Fibroblast of lung (primary cell): ENCODE data around the gene RUNX1.

Source experiments
- CTCF ChIP-seq, 2 donors: IDR thresholded peaks in 1 of 2; conservative IDR thresholded peaks in 1 of 2; 1 replicate in 1 of 2; 2 replicates in 1 of 2; pipeline ENCODE4 v1.5.1; 2011 to 2012; ENCODE audit warnings: low read length in 2 of 2, control low read depth in 1 of 2, inconsistent platforms in 1 of 2, low read depth in 1 of 2, mild to moderate bottlenecking in 1 of 2
- EZH2 ChIP-seq: IDR thresholded peaks from 2 replicates; pipeline ENCODE4 v1.5.1; 2012; ENCODE audit warnings: low read length, control low read depth, mild to moderate bottlenecking; ENCODE audit errors: missing control alignments

DNA sequence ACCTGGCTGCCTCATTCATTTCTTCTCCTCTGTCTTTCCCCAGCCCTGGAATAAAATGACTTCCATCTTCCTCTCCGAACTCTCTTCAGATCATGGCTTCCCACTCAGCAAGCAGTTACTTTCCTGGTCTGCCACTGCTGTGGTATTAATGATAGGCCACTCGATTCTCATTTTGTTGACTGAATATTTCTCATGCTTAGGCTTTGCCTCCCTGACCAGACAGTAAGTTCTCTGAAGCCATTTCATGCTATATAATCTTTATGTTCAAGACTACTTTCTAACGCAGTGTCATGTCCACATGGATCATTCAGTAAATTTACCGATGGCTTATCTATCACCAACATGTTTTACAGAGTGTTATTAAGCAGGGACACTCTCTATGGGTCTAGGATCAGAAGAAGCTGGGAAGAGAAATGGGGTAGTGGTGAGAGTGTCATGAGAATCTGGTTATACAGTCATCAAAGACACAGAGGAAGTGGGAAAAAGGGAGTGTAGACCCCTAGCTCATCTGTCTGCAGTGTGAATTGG, 20.6 kb downstream of the RUNX1 start:
- no peak for TF ChIP-seq CTCF (conservative IDR thresholded peaks at IDR 0.05 in 1 of 2, IDR thresholded peaks at IDR 0.05 in 1 of 2; ENCODE audit: low read depth in 1 of 2, low read length in 2 of 2)
- TF ChIP-seq EZH2, result no peak
